Lung (tissue), 12 donors: Measurements from ENCODE around the gene EHD1. TPM values are rescaled to one million over a fixed set of nuclear protein-coding genes. Genes with fewer than 3 reads are reported as not detected.

Source experiments
- ATAC-seq: fragments of 200-7000 bp; cut with Tn5 transposase; one replicate; pipeline ENCODE4 v1.9.1; 2020; ENCODE audit warnings: moderate number of reproducible peaks; ENCODE audit not compliant: insufficient read depth, low FRiP score
- DNase-seq, 3 donors: peaks; one replicate each; pipeline ENCODE4 v3.0.0-alpha.2; 2013 to 2017
- H3K27ac ChIP-seq, 2 donors: one replicate each; pipeline ENCODE4 v1.5.1; 2013; ENCODE audit warnings: mild to moderate bottlenecking in 2 of 2, moderate library complexity in 2 of 2, control low read depth in 1 of 2, inconsistent platforms in 1 of 2, low read depth in 1 of 2, low read length in 1 of 2
- H3K27me3 ChIP-seq, 3 donors: one replicate each; pipeline ENCODE4 v1.5.1; 2013; ENCODE audit warnings: low read length in 2 of 3; ENCODE audit not compliant: control insufficient read depth in 3 of 3, insufficient read depth in 3 of 3
- H3K36me3 ChIP-seq, 4 donors: one replicate each; pipeline ENCODE4 v1.5.1; 2013; ENCODE audit warnings: low read length in 4 of 4, mild to moderate bottlenecking in 1 of 4, moderate library complexity in 1 of 4; ENCODE audit not compliant: control insufficient read depth in 4 of 4, insufficient read depth in 4 of 4
- H3K4me1 ChIP-seq, 5 donors: one replicate each; pipeline ENCODE4 v1.5.1; 2013; ENCODE audit warnings: low read length in 5 of 5, mild to moderate bottlenecking in 2 of 5, moderate library complexity in 1 of 5; ENCODE audit not compliant: control insufficient read depth in 5 of 5, insufficient read depth in 5 of 5
- H3K4me3 ChIP-seq: one replicate; pipeline ENCODE4 v1.5.1; 2013; ENCODE audit warnings: mild to moderate bottlenecking, control low read depth, moderate library complexity
- H3K9ac ChIP-seq, 2 donors: one replicate each; pipeline ENCODE4 v1.5.1; 2013; ENCODE audit warnings: low read length in 2 of 2, control low read depth in 1 of 2; ENCODE audit not compliant: insufficient read depth in 1 of 2
- H3K9me3 ChIP-seq, 4 donors: one replicate each; pipeline ENCODE4 v1.5.1; 2013; ENCODE audit warnings: low read length in 3 of 4, mild to moderate bottlenecking in 1 of 4, moderate library complexity in 1 of 4; ENCODE audit not compliant: control insufficient read depth in 4 of 4, insufficient read depth in 3 of 4
- CTCF ChIP-seq: IDR thresholded peaks from 2 replicates; pipeline ENCODE4 v1.5.1; 2012; ENCODE audit warnings: mild to moderate bottlenecking; ENCODE audit errors: control extremely low read depth, extremely low read depth
- WGBS, 2 donors: extraction: QIAGEN DNeasy Blood & Tissue Kit; methylation state at CpG; one replicate each; pipeline ENCODE4 v1.1.7; 2013; 5-methylcytosine and 5-hydroxymethylcytosine counted together
- polyA plus RNA-seq, 2 donors: library from polyadenylated mRNA; stranded (reverse); fragments of 200-250 nt; gene quantifications; one replicate each; pipeline ENCODE4 v1.2.1, GENCODE V29; 2013
- total RNA-seq, 2 donors: library from RNA; depleted of rRNA in 1 of 2; stranded (reverse); fragments of >200 nt in 1 of 2; gene quantifications; one replicate each; pipeline ENCODE4 v1.2.1, GENCODE V29; 2014 to 2021
- donor health status: control.
- donor health status: control.
- donor health status: Bipolar disorder and iron deficiency.
- donor health status: healthy.
- donor health status: DM: yes; HTN: yes; CAD: no.

EHD1 gene
- total and polyA plus RNA-seq, 4 donors, result 42.1 to 144 (median 105) TPM

GRCh38 chr11:64915376-64915887 is 37.0 kb upstream of the EHD1 start:
- 78 to 84% methylated on average over 7 of the region's 7 CpGs for WGBS, 2 donors
- Histone ChIP-seq H3K36me3 (peaks cover 0 to 37% (median 8%) of the 10 kb centered on the region in 4 donors), H3K4me3 (no peak overlapping the region), H3K27me3 (no peaks in the 10 kb centered on the region), H3K27ac (peak overlapping the region in 1 of 2 donors; percentile 1), H3K4me1 (peaks cover 3 to 29% (median 9%) of the 10 kb centered on the region in 5 donors), H3K9ac (peak overlapping the region in 1 of 2 donors; percentile 84), H3K9me3 (no peaks in the 10 kb centered on the region)
- DNase-seq, result peak in 1 of 3 donors; percentile 23
- ATAC-seq, result no peak
- no peak for TF ChIP-seq CTCF

GRCh38 chr11:64914123-64914522 is 35.7 kb upstream of the EHD1 start:
- H3K9me3 ChIP-seq, result no peaks in the 10 kb centered on the region
- H3K4me1 ChIP-seq, result peaks cover 3 to 29% (median 9%) of the 10 kb centered on the region in 5 donors
- H3K4me3 ChIP-seq, result no peak overlapping the region
- ATAC-seq (no peak), DNase-seq (no peak)
- no peaks in the 10 kb centered on the region for H3K27me3 ChIP-seq
- no peak for TF ChIP-seq CTCF
- no peak overlapping the region for H3K9ac ChIP-seq
- WGBS, 2 donors, result 96 to 97% methylated on average over 13 to 17 of the region's 17 CpGs
- H3K36me3 ChIP-seq, result peaks cover 0 to 50% (median 11%) of the 10 kb centered on the region in 4 donors
- H3K27ac ChIP-seq, result no peak overlapping the region

GRCh38 chr11:64913171-64913727 is 34.8 kb upstream of the EHD1 start:
- WGBS, 2 donors, result 91% methylated on average over 17 to 18 of the region's 18 CpGs
- no peak for DNase-seq
- no peak for ATAC-seq
- Histone ChIP-seq H3K9me3 (no peaks in the 10 kb centered on the region), H3K4me3 (no peak overlapping the region), H3K9ac (no peak overlapping the region), H3K36me3 (peaks cover 0 to 57% (median 11%) of the 10 kb centered on the region in 4 donors), H3K4me1 (peaks cover 3 to 24% (median 7%) of the 10 kb centered on the region in 5 donors), H3K27me3 (no peaks in the 10 kb centered on the region), H3K27ac (no peak overlapping the region)
- no peak for TF ChIP-seq CTCF
